GM21619 (cell line): ENCODE measurements around the gene TAMALIN.

Experiments
- ATAC-seq: cut with Tn5 transposase; IDR thresholded peaks from one replicate; pipeline ENCODE4 v1.9.1; 2021; ENCODE audit not compliant: unreplicated experiment

TAMALIN gene

GRCh38 chr12:52013626-52014310, 7.0 kb downstream of the TAMALIN start:
- ATAC-seq: no peak

GRCh38 chr12:52014567-52015530, 8.1 kb downstream of the TAMALIN start:
- ATAC-seq: no peak

- ATAC-seq: no peak
These were observed 8.8 kb downstream of the TAMALIN start for GRCh38 chr12:52015532-52016041.

- no peak for ATAC-seq
These were observed 11.8 kb downstream of the TAMALIN start for GRCh38 chr12:52018433-52019112.

- ATAC-seq: no peak
These were observed 12.5 kb downstream of the TAMALIN start for GRCh38 chr12:52019113-52019770.

- no peak for ATAC-seq
These were observed 14.0 kb downstream of the TAMALIN start for GRCh38 chr12:52020539-52021336.

GRCh38 chr12:52022841-52023181, 16.1 kb downstream of the TAMALIN start:
- ATAC-seq: peak; percentile 7

- ATAC-seq: peak; percentile 39
These were observed 16.6 kb downstream of the TAMALIN start for GRCh38 chr12:52023182-52023975.

GRCh38 chr12:52023976-52024688, 17.4 kb downstream of the TAMALIN start:
- ATAC-seq: no peak

GRCh38 chr12:52024845-52025230, 18.1 kb downstream of the TAMALIN start:
- no peak for ATAC-seq

- no peak for ATAC-seq
These were observed 19.5 kb downstream of the TAMALIN start for GRCh38 chr12:52026263-52026662.

GRCh38 chr12:52027085-52027843, 20.5 kb downstream of the TAMALIN start:
- no peak for ATAC-seq

- ATAC-seq: no peak
These were observed 22.9 kb downstream of the TAMALIN start for GRCh38 chr12:52029685-52030084.

- ATAC-seq: no peak
These were observed 25.7 kb downstream of the TAMALIN start for GRCh38 chr12:52032446-52032803.

GRCh38 chr12:52032804-52033445, 26.2 kb downstream of the TAMALIN start:
- peak; percentile 82 for ATAC-seq

- ATAC-seq: no peak
These were observed 26.8 kb downstream of the TAMALIN start for GRCh38 chr12:52033446-52034140.

GRCh38 chr12:52035190-52035589, 28.4 kb downstream of the TAMALIN start:
- no peak for ATAC-seq
